ENCODE measurements around the gene KLF15.

The KLF15 gene

GRCh38 chr3:126313580-126314304, 43.5 kb downstream of the KLF15 start (continued):
- no peak for TF ChIP-seq ZSCAN4 (tag by site-specific recombination; IDR thresholded peaks at IDR 0.05)
- no peak for TF ChIP-seq ZSCAN23 (tag by site-specific recombination; IDR thresholded peaks at IDR 0.05)
- no peak for TF ChIP-seq KLF9 (tag by site-specific recombination; IDR thresholded peaks at IDR 0.05; ENCODE audit: low read depth)
- no peak for TF ChIP-seq ZNF37A (tag by site-specific recombination; IDR thresholded peaks at IDR 0.05)
- no peak for TF ChIP-seq ZNF510 (tag by site-specific recombination; IDR thresholded peaks at IDR 0.05; ENCODE audit: insufficient replicate concordance)
- TF ChIP-seq OVOL3 (tag by site-specific recombination; IDR thresholded peaks at IDR 0.05): no peak
- TF ChIP-seq ZNF202 (tag by site-specific recombination; IDR thresholded peaks at IDR 0.05; ENCODE audit: borderline replicate concordance): no peak
- TF ChIP-seq ZNF175 (tag by site-specific recombination; IDR thresholded peaks at IDR 0.05): no peak
- TF ChIP-seq ZNF16 (tag by site-specific recombination; IDR thresholded peaks at IDR 0.05; ENCODE audit: low read depth): no peak
- no peak for TF ChIP-seq ZNF155 (tag by site-specific recombination; IDR thresholded peaks at IDR 0.05)
- no peak for TF ChIP-seq ZBTB1 (tag by site-specific recombination; IDR thresholded peaks at IDR 0.05)

DNA sequence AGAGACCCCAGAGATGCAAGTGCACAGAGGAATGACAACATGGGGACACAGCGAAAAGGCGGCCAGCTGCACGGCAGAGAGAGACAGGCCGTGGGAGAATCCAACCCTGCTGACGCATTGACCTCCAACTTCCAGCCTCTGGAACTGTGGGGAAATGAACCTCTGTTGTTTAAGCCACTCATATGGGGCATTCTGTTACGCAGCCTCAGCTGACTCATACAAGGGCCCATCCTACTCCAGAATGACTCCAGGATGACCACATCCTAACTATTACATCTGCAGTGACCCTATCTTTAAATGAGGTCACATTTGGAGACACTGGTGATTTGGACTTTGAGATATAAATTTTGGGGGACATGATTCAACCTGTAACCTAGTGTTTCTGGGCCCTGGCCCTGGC, 44.0 kb downstream of the KLF15 start:
- TF ChIP-seq ZNF138 (tag by site-specific recombination; IDR thresholded peaks at IDR 0.05; ENCODE audit: borderline replicate concordance): no peak
- TF ChIP-seq ZNF692 (tag by site-specific recombination; IDR thresholded peaks at IDR 0.05): no peak
- TF ChIP-seq ZNF621 (tag by site-specific recombination; IDR thresholded peaks at IDR 0.05): no peak
- TF ChIP-seq ZNF521 (tag by site-specific recombination; IDR thresholded peaks at IDR 0.05): no peak
- TF ChIP-seq ZBTB48 (tag by site-specific recombination; IDR thresholded peaks at IDR 0.05): no peak
- TF ChIP-seq ZNF157 (tag by site-specific recombination; IDR thresholded peaks at IDR 0.05): no peak
- no peak for TF ChIP-seq ZNF558 (tag by site-specific recombination; IDR thresholded peaks at IDR 0.05)
- no peak for TF ChIP-seq ZBTB7A (tag by site-specific recombination; IDR thresholded peaks at IDR 0.05; ENCODE audit: low read depth)
- TF ChIP-seq, protein P1, sequence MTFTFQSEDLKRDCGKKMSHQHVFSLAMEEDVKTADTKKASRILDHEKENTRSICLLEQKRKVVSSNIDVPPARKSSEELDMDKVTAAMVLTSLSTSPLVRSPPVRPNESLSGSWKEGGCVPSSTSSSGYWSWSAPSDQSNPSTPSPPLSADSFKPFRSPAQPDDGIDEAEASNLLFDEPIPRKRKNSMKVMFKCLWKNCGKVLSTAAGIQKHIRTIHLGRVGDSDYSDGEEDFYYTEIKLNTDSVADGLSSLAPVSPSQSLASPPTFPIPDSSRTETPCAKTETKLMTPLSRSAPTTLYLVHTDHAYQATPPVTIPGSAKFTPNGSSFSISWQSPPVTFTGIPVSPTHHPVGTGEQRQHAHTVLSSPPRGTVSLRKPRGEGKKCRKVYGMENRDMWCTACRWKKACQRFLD (tag by site-specific recombination; IDR thresholded peaks at IDR 0.05): no peak
- TF ChIP-seq GLI4 (tag by site-specific recombination; IDR thresholded peaks at IDR 0.05): no peak
- TF ChIP-seq, protein P2, sequence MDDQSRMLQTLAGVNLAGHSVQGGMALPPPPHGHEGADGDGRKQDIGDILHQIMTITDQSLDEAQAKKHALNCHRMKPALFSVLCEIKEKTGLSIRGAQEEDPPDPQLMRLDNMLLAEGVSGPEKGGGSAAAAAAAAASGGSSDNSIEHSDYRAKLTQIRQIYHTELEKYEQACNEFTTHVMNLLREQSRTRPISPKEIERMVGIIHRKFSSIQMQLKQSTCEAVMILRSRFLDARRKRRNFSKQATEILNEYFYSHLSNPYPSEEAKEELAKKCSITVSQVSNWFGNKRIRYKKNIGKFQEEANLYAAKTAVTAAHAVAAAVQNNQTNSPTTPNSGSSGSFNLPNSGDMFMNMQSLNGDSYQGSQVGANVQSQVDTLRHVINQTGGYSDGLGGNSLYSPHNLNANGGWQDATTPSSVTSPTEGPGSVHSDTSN (CRISPR knock-in tag; IDR thresholded peaks at IDR 0.05): no peak
- TF ChIP-seq ZNF302 (tag by site-specific recombination; IDR thresholded peaks at IDR 0.05; ENCODE audit: low read depth): no peak
- TF ChIP-seq GLI2 (tag by site-specific recombination; IDR thresholded peaks at IDR 0.05; ENCODE audit: borderline replicate concordance, low read depth): no peak

More for the DNA sequence above, 44.0 kb downstream of the KLF15 start:
- H3K36me3 ChIP-seq (ENCODE audit: control insufficient read depth in 2 of 2, insufficient read depth in 1 of 2, low read length in 2 of 2): no peaks in the 10 kb centered on the region
- H3K4me3 ChIP-seq (ENCODE audit: low read depth, low read length): no peak overlapping the region
- H3K27ac ChIP-seq (ENCODE audit: extremely low read depth, low read depth, low read length): no peak overlapping the region
- H3K9me3 ChIP-seq (ENCODE audit: control insufficient read depth, insufficient read depth, low read depth, low read length): no peaks in the 10 kb centered on the region
- CTCF ChIA-PET: no interaction called here
- POLR2A ChIA-PET: no interaction called here
- H3K4me1 ChIP-seq (ENCODE audit: control insufficient read depth, insufficient read depth, low read length): no peaks in the 10 kb centered on the region
